Fibroblast of skin of scalp (primary cell): Measurements from ENCODE around the gene CAD.
"Not testable (repeated sequence)": the region's sequence is repeated elsewhere in the genome, so short reads cannot be mapped to it uniquely, and the experiment has no call there.

Experiments
- DNase-seq: peaks from one replicate; pipeline ENCODE4 v3.0.0-alpha.2; 2013

CAD gene

GRCh38 chr2:27261241-27261925 is 44.2 kb downstream of the CAD start:
- DNase-seq = no peak

GRCh38 chr2:27261926-27262298 is 44.7 kb downstream of the CAD start:
- DNase-seq = no peak

GRCh38 chr2:27262379-27263286 is 45.5 kb downstream of the CAD start, which contains the start of gene SLC30A3:
Gene SLC30A3 (minus strand): TSS chr2:27263047. CDS start chr2:27262906, 141 bp downstream.
- DNase-seq = peak; percentile 22

GRCh38 chr2:27263287-27264252 is 46.4 kb downstream of the CAD start:
- DNase-seq = no peak

GRCh38 chr2:27264253-27264752 is 47.1 kb downstream of the CAD start:
- DNase-seq = no peak

GRCh38 chr2:27264753-27265535 is 47.8 kb downstream of the CAD start:
- peak; percentile 59 for DNase-seq

GRCh38 chr2:27265536-27265870 is 48.3 kb downstream of the CAD start:
- no peak for DNase-seq

GRCh38 chr2:27268296-27268695 is 51.1 kb downstream of the CAD start:
- DNase-seq = not testable (repeated sequence)

GRCh38 chr2:27270131-27270530 is 53.0 kb downstream of the CAD start:
- no peak for DNase-seq

GRCh38 chr2:27270670-27271069 is 53.5 kb downstream of the CAD start:
- DNase-seq = no peak

- no peak for DNase-seq
Observed at GRCh38 chr2:27271631-27272340, 54.6 kb downstream of the CAD start.

GRCh38 chr2:27272537-27273522 is 55.7 kb downstream of the CAD start:
- not testable (repeated sequence) for DNase-seq

GRCh38 chr2:27275211-27276150 is 58.3 kb downstream of the CAD start, which contains the start of gene DNAJC5G:
Gene DNAJC5G (plus strand): TSS chr2:27275433. CDS start chr2:27276729, 1,296 bp downstream.
- DNase-seq = no peak

- no peak for DNase-seq
Observed at GRCh38 chr2:27278010-27278409, 60.8 kb downstream of the CAD start.

GRCh38 chr2:27280826-27281225 is 63.7 kb downstream of the CAD start:
- no peak for DNase-seq

GRCh38 chr2:27281442-27281841 is 64.3 kb downstream of the CAD start:
- DNase-seq = no peak

- DNase-seq = no peak
Observed at GRCh38 chr2:27281855-27282559, 64.8 kb downstream of the CAD start, which contains the start of gene TRIM54. Gene TRIM54 (plus strand): TSS chr2:27282429. CDS start chr2:27282732, 303 bp downstream.

- no peak for DNase-seq
Observed at GRCh38 chr2:27282892-27283291, 65.7 kb downstream of the CAD start.
